Panc1 (cell line): ENCODE results near the gene UNC93A. TPM values are rescaled to one million over a fixed set of nuclear protein-coding genes. Genes with fewer than 3 reads are reported as not detected.

ENCODE experiments used
- ATAC-seq: fragments of 200-7000 bp; cut with Tn5 transposase; 2 replicates; pipeline ENCODE4 v1.9.1; 2020; ENCODE audit warnings: mild to moderate bottlenecking, moderate library complexity
- BruUV-seq: library from RNA; stranded (reverse); fragments of 400-500 nt; replicated peaks from 2 replicates; lab custom pipeline; 2021; lab: Mats Ljungman, UMichigan
- CTCF ChIA-PET: fragments of 300-600 bp; sonication (Branson Sonifier 250); formaldehyde crosslinking; loops from one replicate; lab custom pipeline; 2022; ENCODE audit warnings: antibody characterized with exemption; lab: Charles Lee
- POLR2A ChIA-PET: fragments of 300-600 bp; sonication (Branson Sonifier 250); formaldehyde crosslinking; loops from one replicate; lab custom pipeline; 2022; ENCODE audit warnings: antibody characterized with exemption; lab: Charles Lee
- DNase-seq: peaks from one replicate; pipeline ENCODE4 v3.0.0-alpha.2; 2010; ENCODE audit warnings: low read depth, low spot score
- H3K27ac ChIP-seq: 2 replicates; pipeline ENCODE4 v1.5.1; 2011; ENCODE audit warnings: mild to moderate bottlenecking, low read length, inconsistent platforms
- H3K27me3 ChIP-seq: fragments of 200-500 bp; sonication (Bioruptor generic); 2 replicates; pipeline ENCODE4 v1.6.0; 2014; ENCODE audit warnings: low read length, inconsistent platforms; ENCODE audit not compliant: control insufficient read depth, insufficient read depth
- H3K36me3 ChIP-seq: fragments of 200-500 bp; sonication (Bioruptor generic); 2 replicates; pipeline ENCODE4 v1.5.1; 2014; ENCODE audit warnings: inconsistent platforms, mild to moderate bottlenecking, low read length, moderate library complexity; ENCODE audit not compliant: control insufficient read depth, insufficient read depth
- H3K4me1 ChIP-seq: 2 replicates; pipeline ENCODE4 v1.5.1; 2011; ENCODE audit warnings: inconsistent platforms, mild to moderate bottlenecking, low read length, moderate library complexity; ENCODE audit not compliant: control insufficient read depth, insufficient read depth
- H3K4me3 ChIP-seq, 2 experiments: 2 replicates each; pipeline ENCODE4 v1.5.1; 2011 to 2012; ENCODE audit warnings: low read depth in 2 of 2, low read length in 2 of 2, mild to moderate bottlenecking in 2 of 2, inconsistent platforms in 1 of 2, moderate library complexity in 1 of 2
- H3K9me3 ChIP-seq: fragments of 200-500 bp; sonication (Bioruptor generic); 2 replicates; pipeline ENCODE4 v1.5.1; 2014; ENCODE audit warnings: low read depth, mild to moderate bottlenecking, inconsistent platforms, low read length, moderate library complexity; ENCODE audit not compliant: control insufficient read depth, insufficient read depth
- POLR2AphosphoS5 ChIP-seq: IDR thresholded peaks from 2 replicates; pipeline ENCODE4 v1.6.1; 2012; ENCODE audit warnings: mild to moderate bottlenecking, low read depth, low read length, moderate library complexity
- SIN3A ChIP-seq: IDR thresholded peaks from 2 replicates; pipeline ENCODE4 v1.6.1; 2012; ENCODE audit warnings: low read depth, mild to moderate bottlenecking, low read length, moderate library complexity, borderline replicate concordance; ENCODE audit not compliant: insufficient read depth
- TCF7L2 ChIP-seq: IDR thresholded peaks from 2 replicates; pipeline ENCODE4 v1.6.1; 2011; ENCODE audit warnings: mild to moderate bottlenecking, low read depth, low read length, inconsistent platforms
- in situ Hi-C: cut with HindIII; loops from 2 replicates; pipeline ENCODE4 v1.10.0; 2016; ENCODE audit warnings: low sequenced_read_pairs, low pct_unique_long_range_greater_than_20kb
- intact Hi-C: fragments of 100-400 bp; cut with micrococcal nuclease; formaldehyde crosslinking; loops from one replicate; pipeline ENCODE4 v1.10.0; 2022; ENCODE audit not compliant: unreplicated experiment
- total RNA-seq: library from RNA; stranded (reverse); gene quantifications from one replicate; pipeline ENCODE4 v1.2.1, GENCODE V29; 2021; ENCODE audit not compliant: unreplicated experiment
- TF ChIP-seq, protein P1 (sequence below), 2 experiments: IDR thresholded peaks; 2 replicates each; pipeline ENCODE4 v1.6.1; 2011 to 2012; ENCODE audit warnings: low read depth in 2 of 2, control low read depth in 1 of 2, low read length in 1 of 2, mild to moderate bottlenecking in 1 of 2, moderate library complexity in 1 of 2; ENCODE audit not compliant: insufficient read depth in 1 of 2
- TF ChIP-seq, protein P2 (sequence below): fragments of 450-650 bp; IDR thresholded peaks from 2 replicates; pipeline ENCODE4 v1.5.1; 2017; ENCODE audit warnings: mild to moderate bottlenecking

Gene UNC93A
- total RNA-seq, 1 experiment from 2014 or later: not detected

- CTCF ChIA-PET: no interaction called here
- no TSS peak for BruUV-seq
- intact Hi-C loops (no loop called here), in situ Hi-C loops (no loop called here)
- Histone ChIP-seq H3K36me3 (no peaks in the 10 kb centered on the region), H3K9me3 (peaks cover 3% of the 10 kb centered on the region; the same call in 1 of the 2 replicates), H3K27ac (no peak overlapping the region), H3K4me1 (no peaks in the 10 kb centered on the region; the same call in 1 of the 2 replicates), H3K4me3 (no peak overlapping the region), H3K27me3 (no peaks in the 10 kb centered on the region)
- DNase-seq: no peak
- no peak for ATAC-seq
- TF ChIP-seq SIN3A (no peak), TCF7L2 (no peak), POLR2AphosphoS5 (no peak)
- TF ChIP-seq, protein P1, sequence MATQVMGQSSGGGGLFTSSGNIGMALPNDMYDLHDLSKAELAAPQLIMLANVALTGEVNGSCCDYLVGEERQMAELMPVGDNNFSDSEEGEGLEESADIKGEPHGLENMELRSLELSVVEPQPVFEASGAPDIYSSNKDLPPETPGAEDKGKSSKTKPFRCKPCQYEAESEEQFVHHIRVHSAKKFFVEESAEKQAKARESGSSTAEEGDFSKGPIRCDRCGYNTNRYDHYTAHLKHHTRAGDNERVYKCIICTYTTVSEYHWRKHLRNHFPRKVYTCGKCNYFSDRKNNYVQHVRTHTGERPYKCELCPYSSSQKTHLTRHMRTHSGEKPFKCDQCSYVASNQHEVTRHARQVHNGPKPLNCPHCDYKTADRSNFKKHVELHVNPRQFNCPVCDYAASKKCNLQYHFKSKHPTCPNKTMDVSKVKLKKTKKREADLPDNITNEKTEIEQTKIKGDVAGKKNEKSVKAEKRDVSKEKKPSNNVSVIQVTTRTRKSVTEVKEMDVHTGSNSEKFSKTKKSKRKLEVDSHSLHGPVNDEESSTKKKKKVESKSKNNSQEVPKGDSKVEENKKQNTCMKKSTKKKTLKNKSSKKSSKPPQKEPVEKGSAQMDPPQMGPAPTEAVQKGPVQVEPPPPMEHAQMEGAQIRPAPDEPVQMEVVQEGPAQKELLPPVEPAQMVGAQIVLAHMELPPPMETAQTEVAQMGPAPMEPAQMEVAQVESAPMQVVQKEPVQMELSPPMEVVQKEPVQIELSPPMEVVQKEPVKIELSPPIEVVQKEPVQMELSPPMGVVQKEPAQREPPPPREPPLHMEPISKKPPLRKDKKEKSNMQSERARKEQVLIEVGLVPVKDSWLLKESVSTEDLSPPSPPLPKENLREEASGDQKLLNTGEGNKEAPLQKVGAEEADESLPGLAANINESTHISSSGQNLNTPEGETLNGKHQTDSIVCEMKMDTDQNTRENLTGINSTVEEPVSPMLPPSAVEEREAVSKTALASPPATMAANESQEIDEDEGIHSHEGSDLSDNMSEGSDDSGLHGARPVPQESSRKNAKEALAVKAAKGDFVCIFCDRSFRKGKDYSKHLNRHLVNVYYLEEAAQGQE (IDR thresholded peaks at IDR 0.05; ENCODE audit: insufficient read depth in 1 of 2, low read depth in 2 of 2, low read length in 1 of 2): no peak
- TF ChIP-seq, protein P2, sequence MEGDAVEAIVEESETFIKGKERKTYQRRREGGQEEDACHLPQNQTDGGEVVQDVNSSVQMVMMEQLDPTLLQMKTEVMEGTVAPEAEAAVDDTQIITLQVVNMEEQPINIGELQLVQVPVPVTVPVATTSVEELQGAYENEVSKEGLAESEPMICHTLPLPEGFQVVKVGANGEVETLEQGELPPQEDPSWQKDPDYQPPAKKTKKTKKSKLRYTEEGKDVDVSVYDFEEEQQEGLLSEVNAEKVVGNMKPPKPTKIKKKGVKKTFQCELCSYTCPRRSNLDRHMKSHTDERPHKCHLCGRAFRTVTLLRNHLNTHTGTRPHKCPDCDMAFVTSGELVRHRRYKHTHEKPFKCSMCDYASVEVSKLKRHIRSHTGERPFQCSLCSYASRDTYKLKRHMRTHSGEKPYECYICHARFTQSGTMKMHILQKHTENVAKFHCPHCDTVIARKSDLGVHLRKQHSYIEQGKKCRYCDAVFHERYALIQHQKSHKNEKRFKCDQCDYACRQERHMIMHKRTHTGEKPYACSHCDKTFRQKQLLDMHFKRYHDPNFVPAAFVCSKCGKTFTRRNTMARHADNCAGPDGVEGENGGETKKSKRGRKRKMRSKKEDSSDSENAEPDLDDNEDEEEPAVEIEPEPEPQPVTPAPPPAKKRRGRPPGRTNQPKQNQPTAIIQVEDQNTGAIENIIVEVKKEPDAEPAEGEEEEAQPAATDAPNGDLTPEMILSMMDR: no peak
- POLR2A ChIA-PET: no interaction called here
These were observed 32.0 kb downstream of the UNC93A start for GRCh38 chr6:167323111-167323510.

- H3K4me1 ChIP-seq: no peaks in the 10 kb centered on the region; the same call in 1 of the 2 replicates
- H3K36me3 ChIP-seq: no peaks in the 10 kb centered on the region
- peaks cover 3% of the 10 kb centered on the region; the same call in 1 of the 2 replicates for H3K9me3 ChIP-seq
- BruUV-seq: no TSS peak
- DNase-seq (no peak), ATAC-seq (no peak)
- intact Hi-C loops: no loop called here
- no peak overlapping the region for H3K27ac ChIP-seq
- in situ Hi-C loops: no loop called here
- ChIA-PET POLR2A (no interaction called here), CTCF (no interaction called here)
- no peaks in the 10 kb centered on the region for H3K27me3 ChIP-seq
- TF ChIP-seq, protein P1 (IDR thresholded peaks at IDR 0.05; ENCODE audit: insufficient read depth in 1 of 2, low read depth in 2 of 2, low read length in 1 of 2): no peak
- TF ChIP-seq TCF7L2: no peak
- TF ChIP-seq, protein P2: no peak
- H3K4me3 ChIP-seq: no peak overlapping the region
These were observed 33.0 kb downstream of the UNC93A start for GRCh38 chr6:167324111-167324510.
